ENCODE data around the gene PTTG1IP2. TPM values are rescaled to one million over a fixed set of nuclear protein-coding genes. Genes with fewer than 3 reads are reported as not detected.
"Not testable (repeated sequence)": the region's sequence is repeated elsewhere in the genome, so short reads cannot be mapped to it uniquely, and the experiment has no call there.

PTTG1IP2 gene
- total RNA-seq, 4 donors from 2014 or later = not detected

DNA sequence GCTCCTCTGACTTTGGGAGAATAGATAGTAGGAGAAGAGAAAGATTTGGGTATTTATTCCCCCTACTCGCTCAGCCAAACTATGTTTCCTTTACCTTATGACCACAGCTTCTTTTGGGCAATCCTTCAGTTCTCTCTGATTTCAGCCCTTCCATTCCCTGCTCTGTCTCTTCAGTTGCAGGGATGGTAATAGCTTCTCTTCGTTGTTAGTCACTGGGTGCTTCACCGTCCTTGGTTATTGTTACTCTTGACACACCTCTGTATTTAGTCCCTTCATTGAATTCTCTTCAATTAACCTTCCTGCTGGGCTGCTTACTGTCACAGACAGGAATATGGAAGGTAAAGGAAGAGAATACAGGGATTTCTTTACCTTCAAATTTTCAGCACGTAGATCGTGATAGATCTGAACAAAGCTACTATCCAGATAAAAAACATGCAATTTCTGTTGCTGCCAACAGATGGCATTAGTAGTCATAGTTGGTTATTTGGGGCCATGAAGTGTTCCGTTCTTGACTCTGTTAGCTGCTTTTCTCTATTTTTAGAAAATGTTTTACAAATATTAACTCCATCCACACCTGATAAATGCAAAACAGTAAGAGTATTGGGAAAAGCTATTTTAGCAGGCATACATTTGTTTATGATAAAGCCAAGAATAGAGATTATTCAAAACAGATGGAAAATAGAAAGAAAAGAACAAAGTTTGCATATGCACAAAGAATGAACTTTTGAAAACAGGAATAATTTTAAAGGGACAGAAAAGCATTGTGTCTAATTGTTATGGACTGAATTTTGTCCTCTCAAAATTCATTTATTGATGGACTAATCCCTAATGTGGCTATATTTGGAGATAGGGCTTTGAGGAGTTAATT lies 14.0 kb upstream of the PTTG1IP2 start:
- Histone ChIP-seq H3K36me3 (no peaks in the 10 kb centered on the region), H3K27me3 (no peaks in the 10 kb centered on the region), H3K4me1 (peaks cover 0 to 4% (median 0%) of the 10 kb centered on the region in 3 donors), H3K4me3 (peak overlapping the region in 1 of 2 donors; percentile 11), H3K27ac (no peak overlapping the region), H3K9me3 (no peaks in the 10 kb centered on the region)
- 21 to 30% methylated on average over 6 of the region's 6 CpGs for WGBS, 2 donors (ENCODE audit: low coverage in 1 of 2)
- TF ChIP-seq CTCF (IDR thresholded peaks at IDR 0.05) (peak; percentile 38 to 68 (median 62)), EP300 (IDR thresholded peaks at IDR 0.05) (no peak)
- ATAC-seq = peak; percentile 62

DNA sequence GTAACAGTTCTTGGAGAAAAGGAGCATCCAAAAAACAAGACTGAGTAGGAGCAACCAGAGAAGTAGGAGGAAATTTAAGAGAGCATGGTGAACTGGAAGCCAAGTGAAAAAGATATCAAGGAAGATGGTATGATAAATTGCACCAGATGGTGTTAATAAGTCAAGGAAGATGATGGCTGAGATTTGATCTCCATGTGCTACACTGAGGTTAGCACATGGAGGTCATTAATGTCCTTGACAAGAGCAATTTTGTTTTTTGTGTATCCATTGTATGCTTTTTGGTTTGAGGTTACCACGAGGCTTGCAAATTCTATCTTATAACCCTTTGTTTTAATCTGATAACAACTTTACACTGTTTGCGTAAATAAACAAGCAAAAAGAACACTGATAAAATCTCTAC lies 11.3 kb upstream of the PTTG1IP2 start:
- no peak for ATAC-seq
- H3K9me3 ChIP-seq = no peaks in the 10 kb centered on the region

GRCh38 chr7:90459888-90460287 lies 9.6 kb upstream of the PTTG1IP2 start:
- no peak for ATAC-seq
- no peak overlapping the region for H3K4me3 ChIP-seq

More for the DNA sequence above, 11.3 kb upstream of the PTTG1IP2 start:
- WGBS, 2 donors (ENCODE audit: low coverage in 1 of 2) = 80 to 87% methylated on average over 2 of the region's 2 CpGs
- Histone ChIP-seq H3K4me1 (peaks cover 0 to 4% (median 0%) of the 10 kb centered on the region in 3 donors), H3K27me3 (no peaks in the 10 kb centered on the region), H3K36me3 (no peaks in the 10 kb centered on the region), H3K4me3 (no peak overlapping the region), H3K27ac (no peak overlapping the region)
- no peak for TF ChIP-seq POLR2AphosphoS5 (IDR thresholded peaks at IDR 0.05)
- TF ChIP-seq CTCF (IDR thresholded peaks at IDR 0.05) = no peak
- no peak for TF ChIP-seq POLR2A (IDR thresholded peaks at IDR 0.05)
- no peak for TF ChIP-seq EP300 (IDR thresholded peaks at IDR 0.05)

GRCh38 chr7:90461219-90461618 lies 8.2 kb upstream of the PTTG1IP2 start:
- ATAC-seq = no peak
- H3K4me3 ChIP-seq = no peak overlapping the region
- H3K36me3 ChIP-seq = no peaks in the 10 kb centered on the region
- H3K9me3 ChIP-seq = peaks cover 0 to 8% (median 0%) of the 10 kb centered on the region in 3 donors
- peaks cover 0 to 9% (median 0%) of the 10 kb centered on the region in 3 donors for H3K4me1 ChIP-seq
- no peak for TF ChIP-seq POLR2A (IDR thresholded peaks at IDR 0.05)
- no peak for TF ChIP-seq EP300 (IDR thresholded peaks at IDR 0.05)
- TF ChIP-seq POLR2AphosphoS5 (IDR thresholded peaks at IDR 0.05) = no peak
- TF ChIP-seq CTCF (IDR thresholded peaks at IDR 0.05) = no peak
- no peak overlapping the region for H3K27ac ChIP-seq
- no peaks in the 10 kb centered on the region for H3K27me3 ChIP-seq

More at GRCh38 chr7:90459888-90460287, 9.6 kb upstream of the PTTG1IP2 start:
- no peak for TF ChIP-seq POLR2A (IDR thresholded peaks at IDR 0.05)
- no peak for TF ChIP-seq CTCF (IDR thresholded peaks at IDR 0.05)
- TF ChIP-seq POLR2AphosphoS5 (IDR thresholded peaks at IDR 0.05) = no peak
- TF ChIP-seq EP300 (IDR thresholded peaks at IDR 0.05) = no peak
- WGBS, 2 donors (ENCODE audit: low coverage in 1 of 2) = 82 to 84% methylated on average over 4 of the region's 4 CpGs
- Histone ChIP-seq H3K27me3 (no peaks in the 10 kb centered on the region), H3K9me3 (peaks cover 0 to 8% (median 0%) of the 10 kb centered on the region in 3 donors), H3K36me3 (no peaks in the 10 kb centered on the region), H3K27ac (no peak overlapping the region), H3K4me1 (peaks cover 0 to 13% (median 0%) of the 10 kb centered on the region in 3 donors)

DNA sequence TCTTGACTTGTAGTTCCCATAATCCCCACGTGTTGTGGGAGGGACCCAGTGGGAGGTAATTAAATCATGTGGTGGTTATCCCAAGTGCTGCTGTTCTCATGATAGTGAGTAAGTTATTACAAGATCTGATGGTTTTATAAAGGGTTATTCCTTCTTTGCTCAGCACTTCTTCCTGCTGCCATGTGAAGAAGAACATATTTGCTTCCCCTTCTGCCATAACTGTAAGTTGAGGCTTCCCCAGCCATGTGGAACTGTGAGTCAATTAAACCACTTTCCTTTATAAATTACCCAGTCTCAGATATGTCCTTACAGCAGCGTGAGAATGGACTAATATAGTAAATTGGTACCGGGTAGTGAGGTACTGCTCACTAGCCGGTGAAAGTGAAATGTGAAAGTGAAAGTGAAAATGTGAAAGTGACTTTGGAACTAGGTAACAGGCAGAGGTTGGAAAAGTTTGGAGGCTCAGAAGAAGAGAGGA lies 6.2 kb upstream of the PTTG1IP2 start:
- not testable (repeated sequence) for ATAC-seq

More for the DNA sequence above, 6.2 kb upstream of the PTTG1IP2 start:
- not testable (repeated sequence) for H3K4me1 ChIP-seq, H3K9me3 ChIP-seq, H3K36me3 ChIP-seq, H3K27me3 ChIP-seq
- 25 to 29% methylated on average over 4 of the region's 4 CpGs for WGBS, 2 donors (ENCODE audit: low coverage in 1 of 2)
- peak in 1 of 4 experiments; percentile 4 for TF ChIP-seq CTCF (IDR thresholded peaks at IDR 0.05)
- peak overlapping the region in 3 of 4 donors; percentile 43 to 67 (median 48) for H3K27ac ChIP-seq
- H3K4me3 ChIP-seq = peak overlapping the region; percentile 37 to 40
